SK-N-SH treated with all-trans-retinoic acid at 6 μM for 48 hours (cell line): ENCODE results near the gene CFC1.
"Not testable (repeated sequence)": the region's sequence is repeated elsewhere in the genome, so short reads cannot be mapped to it uniquely, and the experiment has no call there.

Source experiments
- ATAC-seq: fragments of 200-7000 bp; cut with Tn5 transposase; 3 replicates; pipeline ENCODE4 v1.9.1; 2020; ENCODE audit warnings: mild to moderate bottlenecking, moderate library complexity
- CREB5 ChIP-seq: fragments of 250-450 bp; sonication (Bioruptor Pico); IDR thresholded peaks from 2 replicates; pipeline ENCODE4 v1.5.1; 2020; ENCODE audit warnings: low read depth, mild to moderate bottlenecking, moderate library complexity
- ISL1 ChIP-seq: fragments of 250-450 bp; sonication (Bioruptor Pico); IDR thresholded peaks from 2 replicates; pipeline ENCODE4 v2.1.2; 2022; ENCODE audit warnings: mild to moderate bottlenecking, moderate library complexity
- ZC3H10 ChIP-seq: fragments of 250-450 bp; sonication (Bioruptor Pico); IDR thresholded peaks from 2 replicates; pipeline ENCODE4 v1.5.1; 2021; ENCODE audit warnings: mild to moderate bottlenecking, moderate library complexity
- TF ChIP-seq, protein P1 (sequence below): fragments of 250-450 bp; sonication (Bioruptor Pico); IDR thresholded peaks from 2 replicates; pipeline ENCODE4 v1.8.0; 2020; ENCODE audit warnings: mild to moderate bottlenecking, moderate library complexity, borderline replicate concordance
- TF ChIP-seq, protein P2 (sequence below): fragments of 250-450 bp; sonication (Bioruptor Pico); IDR thresholded peaks from 2 replicates; pipeline ENCODE4 v1.5.1; 2021; ENCODE audit warnings: mild to moderate bottlenecking, moderate library complexity

The CFC1 gene

DNA sequence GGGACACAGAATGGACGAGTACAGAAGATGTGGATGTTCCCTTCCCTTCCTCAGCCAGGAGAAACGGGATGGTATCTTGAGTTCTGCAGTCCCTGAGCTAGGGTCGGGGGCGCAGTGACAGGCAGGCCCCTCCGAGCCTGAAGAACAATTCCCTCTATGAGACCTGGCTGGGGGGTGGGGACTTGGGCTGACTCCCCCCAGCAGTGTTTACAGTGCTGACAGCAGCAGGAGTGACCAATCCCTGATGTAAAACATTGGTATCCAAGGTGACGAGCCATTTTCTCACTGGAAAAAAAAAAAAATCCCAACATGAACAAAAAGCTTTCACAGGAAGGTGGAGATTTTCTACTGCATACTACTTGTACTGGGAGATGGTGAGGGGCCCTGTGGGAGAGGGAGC lies at the start of gene CFC1:
CFC1 (minus strand) TSS at position 183 of the 400 bp plus-strand sequence. CDS start 288 bp downstream, outside the sequence.
- not testable (repeated sequence) for ATAC-seq

GRCh38 chr2:130641688-130642087 lies 42.3 kb upstream of the CFC1 start:
- TF ChIP-seq, protein P1, sequence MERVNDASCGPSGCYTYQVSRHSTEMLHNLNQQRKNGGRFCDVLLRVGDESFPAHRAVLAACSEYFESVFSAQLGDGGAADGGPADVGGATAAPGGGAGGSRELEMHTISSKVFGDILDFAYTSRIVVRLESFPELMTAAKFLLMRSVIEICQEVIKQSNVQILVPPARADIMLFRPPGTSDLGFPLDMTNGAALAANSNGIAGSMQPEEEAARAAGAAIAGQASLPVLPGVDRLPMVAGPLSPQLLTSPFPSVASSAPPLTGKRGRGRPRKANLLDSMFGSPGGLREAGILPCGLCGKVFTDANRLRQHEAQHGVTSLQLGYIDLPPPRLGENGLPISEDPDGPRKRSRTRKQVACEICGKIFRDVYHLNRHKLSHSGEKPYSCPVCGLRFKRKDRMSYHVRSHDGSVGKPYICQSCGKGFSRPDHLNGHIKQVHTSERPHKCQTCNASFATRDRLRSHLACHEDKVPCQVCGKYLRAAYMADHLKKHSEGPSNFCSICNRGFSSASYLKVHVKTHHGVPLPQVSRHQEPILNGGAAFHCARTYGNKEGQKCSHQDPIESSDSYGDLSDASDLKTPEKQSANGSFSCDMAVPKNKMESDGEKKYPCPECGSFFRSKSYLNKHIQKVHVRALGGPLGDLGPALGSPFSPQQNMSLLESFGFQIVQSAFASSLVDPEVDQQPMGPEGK (CRISPR knock-in tag) = peak; percentile 51; the same call in 1 of the 2 replicates
- TF ChIP-seq, protein P2, sequence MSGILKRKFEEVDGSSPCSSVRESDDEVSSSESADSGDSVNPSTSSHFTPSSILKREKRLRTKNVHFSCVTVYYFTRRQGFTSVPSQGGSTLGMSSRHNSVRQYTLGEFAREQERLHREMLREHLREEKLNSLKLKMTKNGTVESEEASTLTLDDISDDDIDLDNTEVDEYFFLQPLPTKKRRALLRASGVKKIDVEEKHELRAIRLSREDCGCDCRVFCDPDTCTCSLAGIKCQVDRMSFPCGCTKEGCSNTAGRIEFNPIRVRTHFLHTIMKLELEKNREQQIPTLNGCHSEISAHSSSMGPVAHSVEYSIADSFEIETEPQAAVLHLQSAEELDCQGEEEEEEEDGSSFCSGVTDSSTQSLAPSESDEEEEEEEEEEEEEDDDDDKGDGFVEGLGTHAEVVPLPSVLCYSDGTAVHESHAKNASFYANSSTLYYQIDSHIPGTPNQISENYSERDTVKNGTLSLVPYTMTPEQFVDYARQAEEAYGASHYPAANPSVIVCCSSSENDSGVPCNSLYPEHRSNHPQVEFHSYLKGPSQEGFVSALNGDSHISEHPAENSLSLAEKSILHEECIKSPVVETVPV (CRISPR knock-in tag) = peak; percentile 47; the same call in 1 of the 2 replicates
- peak; percentile 90 for TF ChIP-seq ISL1
- TF ChIP-seq ZC3H10 = 0 out of 2 replicates have a peak, but pooled peaks have one; percentile 29
- peak; percentile 50; the same call in 1 of the 2 replicates for TF ChIP-seq CREB5 (CRISPR knock-in tag)
- ATAC-seq = not testable (repeated sequence)

GRCh38 chr2:130638973-130639372 lies 39.6 kb upstream of the CFC1 start:
- not testable (repeated sequence) for ATAC-seq

- not testable (repeated sequence) for ATAC-seq
Measured at GRCh38 chr2:130628784-130629475, 29.6 kb upstream of the CFC1 start.

GRCh38 chr2:130611140-130611539 lies 11.8 kb upstream of the CFC1 start, which contains the start of gene POTEJ:
Gene POTEJ (plus strand): TSS chr2:130611440. CDS start chr2:130611533, 93 bp downstream.
- ATAC-seq = not testable (repeated sequence)

- ATAC-seq = not testable (repeated sequence)
Measured at GRCh38 chr2:130610486-130610885, 11.1 kb upstream of the CFC1 start.

DNA sequence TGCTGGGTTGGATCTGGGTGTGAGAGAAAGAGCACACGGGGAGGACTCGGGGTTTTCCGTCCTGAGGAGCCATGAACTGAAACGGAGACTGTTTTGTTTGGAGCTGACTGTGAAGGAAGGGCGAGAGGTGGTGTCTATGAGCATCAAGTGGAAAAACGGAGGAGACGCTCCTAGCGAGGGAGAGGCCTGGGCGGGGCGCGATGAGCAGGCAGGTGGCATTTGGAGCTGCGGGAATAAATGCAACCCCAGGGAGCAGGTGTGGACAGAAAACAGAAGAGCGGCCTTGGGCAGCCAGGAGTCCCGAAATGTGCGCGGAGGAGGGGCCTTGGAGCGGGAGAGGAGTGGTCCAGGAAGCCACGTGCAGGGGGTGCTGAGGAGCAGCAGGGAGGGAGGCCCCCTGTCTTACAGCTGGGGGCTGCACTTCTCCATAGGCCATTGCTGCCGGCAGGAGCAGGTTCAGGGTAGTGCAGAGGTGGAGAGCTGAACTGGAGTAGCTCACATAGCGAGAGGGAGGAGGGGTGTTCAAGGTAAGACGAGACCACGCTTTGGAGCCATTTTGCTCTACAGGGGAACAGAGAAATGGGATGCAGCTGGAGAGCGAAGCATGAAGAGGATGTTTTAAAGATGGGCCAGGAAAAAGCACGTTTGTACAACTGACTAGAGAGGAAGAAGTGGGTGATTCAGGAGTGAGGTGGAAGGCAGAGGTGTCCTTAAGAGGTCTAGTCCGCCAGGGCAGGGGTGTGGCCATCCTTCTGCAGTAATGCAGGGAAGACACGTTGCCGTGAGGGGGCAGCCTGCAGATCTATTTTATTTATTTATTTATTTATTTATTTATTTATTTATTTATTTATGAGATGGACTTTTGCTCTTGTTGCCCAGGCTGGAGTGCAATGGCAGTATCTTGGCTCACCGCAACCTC lies 9.9 kb upstream of the CFC1 start:
- ATAC-seq = not testable (repeated sequence)

DNA sequence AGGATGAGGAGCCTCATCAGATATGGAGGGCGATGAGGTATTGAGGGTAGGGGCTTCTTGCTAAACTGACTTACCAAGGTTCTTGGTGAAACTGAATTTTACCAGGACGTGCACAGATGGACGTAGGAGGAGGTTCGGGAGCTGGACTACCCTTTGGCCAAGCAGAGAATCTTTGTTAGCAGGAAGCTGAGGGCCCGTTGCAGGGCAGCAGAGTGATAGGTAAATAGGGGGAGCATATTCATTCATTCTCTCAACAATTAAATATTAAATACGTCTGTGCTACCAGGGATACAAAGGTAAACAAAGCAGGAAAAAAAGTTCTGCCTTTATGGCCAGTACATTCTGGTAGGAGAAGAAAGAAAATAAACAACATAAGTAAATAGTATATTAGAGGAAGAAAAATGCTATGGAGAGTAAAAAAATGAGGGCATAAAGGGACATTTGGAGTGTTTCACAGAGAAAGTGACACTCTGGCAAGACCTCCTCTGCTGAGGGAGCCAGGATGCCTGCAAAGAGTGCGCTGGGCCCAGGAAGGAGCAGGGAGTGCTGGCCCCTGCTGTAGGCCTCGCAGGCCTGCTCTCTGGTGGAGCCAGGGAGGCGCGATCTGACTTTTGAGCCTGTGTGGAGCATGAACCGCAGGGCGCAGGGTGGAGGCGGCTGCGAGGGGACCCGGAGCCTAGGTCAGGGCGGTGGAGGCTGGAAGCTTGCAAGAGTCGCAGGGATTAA lies 9.1 kb upstream of the CFC1 start:
- ATAC-seq = not testable (repeated sequence)

DNA sequence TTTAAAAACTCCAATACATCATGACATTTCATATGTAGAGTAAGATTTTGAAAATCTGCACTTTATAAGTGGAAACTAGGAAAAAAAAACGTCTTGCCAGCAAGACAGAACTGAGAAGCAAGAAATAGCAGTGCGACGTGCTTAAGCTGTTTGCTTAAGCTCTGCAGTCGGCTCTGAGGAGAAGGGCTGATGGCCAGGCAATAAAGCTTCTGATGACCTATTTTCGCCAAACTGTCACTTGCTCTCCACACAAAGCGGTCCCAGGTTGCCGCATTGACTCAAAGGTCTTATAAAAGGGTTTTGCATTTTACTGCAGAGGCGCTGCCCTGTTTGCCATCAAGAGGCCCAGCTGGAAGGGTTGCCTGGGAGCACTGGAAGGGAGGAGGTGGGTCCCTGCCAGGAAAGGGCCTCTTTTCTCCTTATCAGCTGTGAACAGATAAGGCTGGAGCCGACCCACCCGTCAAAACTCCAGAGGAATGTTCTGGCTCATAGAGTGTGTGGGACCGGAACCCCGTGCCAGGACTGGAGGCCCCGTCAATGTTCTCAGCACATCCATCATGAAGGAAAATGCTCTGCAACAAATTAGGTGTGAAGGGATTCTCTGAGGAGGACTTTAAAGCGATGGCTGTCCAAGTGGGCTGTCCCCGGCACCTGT lies 2.4 kb upstream of the CFC1 start:
- not testable (repeated sequence) for ATAC-seq

- not testable (repeated sequence) for ATAC-seq
Measured at GRCh38 chr2:130599926-130600325, 551 bp upstream of the CFC1 start.

GRCh38 chr2:130598463-130598862 lies 912 bp downstream of the CFC1 start:
- ATAC-seq = not testable (repeated sequence)

- not testable (repeated sequence) for ATAC-seq
Measured at GRCh38 chr2:130597994-130598393, 1.4 kb downstream of the CFC1 start.

DNA sequence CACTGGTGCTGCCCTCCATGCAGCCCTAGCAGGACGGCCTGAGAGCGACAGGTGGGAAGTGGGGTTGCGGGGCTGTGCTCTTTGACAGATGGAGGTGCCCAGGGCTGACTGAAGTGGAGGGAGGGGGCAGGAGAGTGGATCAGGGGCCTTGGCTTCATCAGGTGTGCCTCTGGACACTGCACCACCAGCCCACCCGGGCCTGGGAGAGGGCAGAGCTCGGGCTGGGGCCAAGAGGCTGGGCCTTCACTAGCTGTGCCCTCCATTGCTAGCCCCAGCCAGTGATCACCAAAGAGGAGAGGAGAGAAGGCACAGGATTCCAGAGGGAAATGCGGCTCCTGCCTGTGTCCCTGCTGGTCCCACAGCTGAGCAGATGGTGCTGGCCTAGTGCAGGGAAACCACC lies 2.6 kb downstream of the CFC1 start:
- not testable (repeated sequence) for ATAC-seq

DNA sequence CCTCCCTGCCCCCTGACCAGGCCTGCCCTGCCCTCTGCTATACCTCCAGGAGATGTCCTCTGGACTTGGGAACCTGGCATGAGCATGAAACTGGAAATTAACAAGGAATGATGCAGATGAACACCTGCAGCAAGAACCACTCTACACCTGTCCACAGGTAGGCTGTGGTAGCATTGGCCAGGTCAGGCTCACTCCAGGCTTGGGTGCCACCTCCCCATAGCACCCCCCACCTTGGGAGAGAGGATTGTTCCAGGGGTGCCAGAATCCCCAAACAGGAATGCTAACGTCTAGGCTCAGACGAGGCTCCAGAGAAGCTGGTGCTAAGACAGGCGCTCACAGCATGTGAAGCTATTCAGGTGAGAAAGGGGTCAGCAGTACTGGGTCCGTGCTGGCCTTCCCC lies 5.4 kb downstream of the CFC1 start:
- not testable (repeated sequence) for ATAC-seq

GRCh38 chr2:130592791-130593414 lies 6.5 kb downstream of the CFC1 start:
- ATAC-seq = not testable (repeated sequence)
